Omental fat pad (tissue), 4 donors: ENCODE results near the gene DYRK1A. TPM values are rescaled to one million over a fixed set of nuclear protein-coding genes. Genes with fewer than 3 reads are reported as not detected.

ENCODE experiments used
- ATAC-seq: fragments of 150-250 bp; one replicate; pipeline ENCODE4 v1.9.1; 2016; ENCODE audit warnings: mild to moderate bottlenecking, moderate library complexity; ENCODE audit not compliant: low FRiP score
- DNase-seq: peaks from one replicate; pipeline ENCODE4 v3.0.0-alpha.2; 2019; ENCODE audit warnings: low spot score
- total RNA-seq, 4 donors: library from RNA; depleted of rRNA; stranded (reverse); fragments of >200 nt; gene quantifications; one replicate each; pipeline ENCODE4 v1.1.0, GENCODE V29; 2016
- TF ChIP-seq, protein P1 (sequence below), 3 donors: fragments of 450-650 bp; IDR thresholded peaks; one replicate each; pipeline ENCODE4 v1.5.1; 2016 to 2017; ENCODE audit warnings: antibody characterized with exemption in 3 of 3, mild to moderate bottlenecking in 3 of 3, moderate library complexity in 2 of 3

Gene DYRK1A
- total RNA-seq, 4 donors from 2014 or later: 50.7 to 82.3 (median 72.3) TPM

DNA sequence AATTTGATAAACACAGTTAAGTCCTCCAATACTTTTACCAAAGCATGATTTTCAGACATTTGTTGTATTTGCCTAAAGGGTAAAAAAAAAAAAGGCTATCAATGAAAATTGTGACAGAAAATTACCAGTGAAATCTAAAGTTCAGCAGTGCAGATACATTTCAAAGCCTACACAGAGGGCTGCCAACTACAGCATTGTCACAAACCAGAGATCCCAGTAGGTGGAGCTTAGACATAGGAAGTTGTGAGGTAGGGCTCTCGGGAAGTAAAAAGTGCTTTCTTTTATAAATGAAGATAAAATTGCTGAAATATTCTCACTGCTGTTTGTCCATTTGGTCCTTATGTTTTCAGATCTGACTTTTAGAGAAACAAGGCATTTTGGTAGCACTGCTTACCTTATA lies 123.0 kb downstream of the DYRK1A start:
- TF ChIP-seq, protein P1, sequence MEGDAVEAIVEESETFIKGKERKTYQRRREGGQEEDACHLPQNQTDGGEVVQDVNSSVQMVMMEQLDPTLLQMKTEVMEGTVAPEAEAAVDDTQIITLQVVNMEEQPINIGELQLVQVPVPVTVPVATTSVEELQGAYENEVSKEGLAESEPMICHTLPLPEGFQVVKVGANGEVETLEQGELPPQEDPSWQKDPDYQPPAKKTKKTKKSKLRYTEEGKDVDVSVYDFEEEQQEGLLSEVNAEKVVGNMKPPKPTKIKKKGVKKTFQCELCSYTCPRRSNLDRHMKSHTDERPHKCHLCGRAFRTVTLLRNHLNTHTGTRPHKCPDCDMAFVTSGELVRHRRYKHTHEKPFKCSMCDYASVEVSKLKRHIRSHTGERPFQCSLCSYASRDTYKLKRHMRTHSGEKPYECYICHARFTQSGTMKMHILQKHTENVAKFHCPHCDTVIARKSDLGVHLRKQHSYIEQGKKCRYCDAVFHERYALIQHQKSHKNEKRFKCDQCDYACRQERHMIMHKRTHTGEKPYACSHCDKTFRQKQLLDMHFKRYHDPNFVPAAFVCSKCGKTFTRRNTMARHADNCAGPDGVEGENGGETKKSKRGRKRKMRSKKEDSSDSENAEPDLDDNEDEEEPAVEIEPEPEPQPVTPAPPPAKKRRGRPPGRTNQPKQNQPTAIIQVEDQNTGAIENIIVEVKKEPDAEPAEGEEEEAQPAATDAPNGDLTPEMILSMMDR (IDR thresholded peaks at IDR 0.05): no peak
- DNase-seq (no peak), ATAC-seq (no peak)

DNA sequence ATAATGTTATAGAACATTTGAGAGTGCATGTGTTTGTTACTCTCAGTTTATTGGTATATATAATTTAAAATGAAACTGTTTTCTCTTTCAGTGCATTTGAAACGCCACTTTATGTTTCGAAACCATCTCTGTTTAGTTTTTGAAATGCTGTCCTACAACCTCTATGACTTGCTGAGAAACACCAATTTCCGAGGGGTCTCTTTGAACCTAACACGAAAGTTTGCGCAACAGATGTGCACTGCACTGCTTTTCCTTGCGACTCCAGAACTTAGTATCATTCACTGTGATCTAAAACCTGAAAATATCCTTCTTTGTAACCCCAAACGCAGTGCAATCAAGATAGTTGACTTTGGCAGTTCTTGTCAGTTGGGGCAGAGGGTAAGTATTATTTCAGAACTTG lies 123.5 kb downstream of the DYRK1A start:
- DNase-seq (no peak), ATAC-seq (no peak)
- TF ChIP-seq, protein P1 (IDR thresholded peaks at IDR 0.05): no peak

DNA sequence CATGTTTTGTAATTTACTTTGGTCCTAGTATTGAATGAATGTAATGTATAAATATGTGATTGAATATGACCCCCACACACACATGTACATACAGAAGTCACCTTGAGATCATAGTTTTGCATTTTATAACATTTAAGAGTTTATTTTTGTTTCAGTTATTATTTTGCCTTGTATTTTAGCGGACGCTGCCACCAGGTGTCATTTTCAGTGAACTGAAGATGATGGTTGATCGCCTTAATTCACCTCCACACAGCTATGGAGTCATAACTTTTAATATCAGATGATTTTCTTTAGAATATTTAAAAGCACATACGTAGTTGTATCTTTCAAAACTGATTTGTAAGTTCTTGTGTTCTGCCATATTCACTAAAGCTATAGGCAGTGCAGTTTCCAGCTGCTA lies 130.4 kb downstream of the DYRK1A start:
- ATAC-seq: no peak
- TF ChIP-seq, protein P1 (IDR thresholded peaks at IDR 0.05): no peak
- DNase-seq: no peak

DNA sequence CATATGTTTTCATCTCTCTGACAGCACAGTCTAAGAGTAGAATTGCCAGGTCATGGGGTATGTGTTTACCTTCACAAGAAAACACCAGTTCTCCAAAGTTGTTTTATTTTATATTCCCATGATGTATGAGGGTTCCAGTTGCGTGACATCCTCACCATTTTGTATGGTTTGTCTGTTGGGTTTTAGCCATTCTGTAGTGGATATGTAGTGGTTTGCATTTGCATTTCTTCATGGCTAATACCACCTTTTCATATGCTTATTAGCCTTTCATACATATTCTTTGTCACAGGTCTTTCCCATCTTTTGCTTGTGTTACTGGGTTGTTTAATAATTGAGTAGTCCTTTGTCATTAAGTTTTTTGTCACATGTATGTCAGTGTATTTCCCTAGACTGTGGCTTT lies 132.1 kb downstream of the DYRK1A start:
- DNase-seq (no peak), ATAC-seq (no peak)
- TF ChIP-seq, protein P1 (IDR thresholded peaks at IDR 0.05): no peak

DNA sequence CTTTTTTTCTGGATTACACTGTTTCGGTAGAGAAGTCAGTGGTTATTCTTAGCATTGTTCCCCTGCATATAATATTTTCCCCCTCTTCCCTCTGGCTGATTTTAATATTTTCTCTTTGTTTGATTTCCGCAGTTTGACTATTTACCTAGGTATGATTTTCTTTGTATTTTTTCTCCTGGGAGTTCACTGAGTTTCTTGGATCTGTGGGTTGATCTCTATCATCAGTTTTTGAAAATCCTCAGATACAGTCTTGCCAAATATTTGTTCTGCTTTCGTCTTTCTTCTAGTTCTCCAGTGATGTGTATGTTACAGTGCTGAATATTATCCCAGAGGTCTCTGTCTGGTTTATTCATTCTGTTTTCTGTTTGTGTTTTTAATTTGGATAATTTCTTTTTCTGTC lies 136.4 kb downstream of the DYRK1A start:
- no peak for DNase-seq
- TF ChIP-seq, protein P1 (IDR thresholded peaks at IDR 0.05): no peak
- no peak for ATAC-seq

DNA sequence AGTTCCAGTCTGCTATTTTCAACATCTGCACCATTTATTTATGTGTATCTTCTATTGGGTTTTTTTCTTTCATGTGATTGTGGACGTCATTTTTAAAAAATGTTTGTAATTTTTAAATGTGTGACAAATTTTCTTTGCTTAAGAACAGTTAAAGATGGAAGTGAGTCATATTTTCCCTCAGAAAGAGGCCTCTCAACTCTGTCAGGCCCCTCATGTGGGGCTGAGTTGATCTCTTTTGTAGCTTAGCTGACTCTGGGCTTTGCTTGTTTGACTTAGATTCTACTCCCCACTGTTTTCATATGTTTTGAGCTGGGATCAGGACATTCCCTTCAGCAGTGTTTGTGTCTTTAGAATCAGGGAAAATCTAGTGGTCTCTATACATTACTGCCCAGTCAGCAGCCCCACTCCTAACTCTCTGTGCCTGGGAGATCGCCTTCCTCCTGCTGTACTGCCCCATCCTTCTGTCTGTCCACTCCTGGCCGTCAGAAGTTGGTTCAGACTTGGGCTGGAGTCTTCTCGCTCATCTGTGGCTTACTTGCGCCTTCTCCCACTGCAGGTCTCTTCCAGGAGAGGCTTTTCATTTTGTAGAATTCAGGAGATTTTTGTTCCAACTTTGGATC lies 137.4 kb downstream of the DYRK1A start:
- TF ChIP-seq, protein P1 (IDR thresholded peaks at IDR 0.05): no peak
- ATAC-seq: no peak
- DNase-seq: no peak

DNA sequence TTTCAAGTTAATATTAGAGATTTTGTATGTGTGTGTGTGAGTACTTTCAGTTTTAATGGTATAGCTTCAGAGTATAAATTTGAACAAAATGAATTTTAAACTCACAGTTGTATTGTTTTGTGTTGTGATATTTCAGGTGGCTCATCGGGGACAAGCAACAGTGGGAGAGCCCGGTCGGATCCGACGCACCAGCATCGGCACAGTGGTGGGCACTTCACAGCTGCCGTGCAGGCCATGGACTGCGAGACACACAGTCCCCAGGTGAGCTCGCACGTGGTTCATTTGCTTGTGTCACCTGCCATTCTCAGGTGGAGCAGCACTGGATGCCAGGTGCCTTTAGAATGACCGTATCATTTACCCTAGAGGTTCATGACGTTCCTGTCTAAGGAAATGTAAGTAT lies 139.4 kb downstream of the DYRK1A start:
- TF ChIP-seq, protein P1 (IDR thresholded peaks at IDR 0.05): no peak
- ATAC-seq: no peak
- no peak for DNase-seq
